OCI-LY7 (cell line): ENCODE data around the gene GMDS. TPM values are rescaled to one million over a fixed set of nuclear protein-coding genes. Genes with fewer than 3 reads are reported as not detected.

ENCODE experiments used
- BruUV-seq: library from RNA; stranded (reverse); fragments of 400-500 nt; replicated peaks from 2 replicates; lab custom pipeline; 2021; lab: Mats Ljungman, UMichigan
- CTCF ChIA-PET: fragments of 300-600 bp; sonication (Branson Sonifier 250); formaldehyde crosslinking; loops from one replicate; lab custom pipeline; 2022; ENCODE audit warnings: antibody characterized with exemption; ENCODE audit not compliant: unreplicated experiment; lab: Charles Lee
- POLR2A ChIA-PET: fragments of 300-600 bp; sonication (Branson Sonifier 250); formaldehyde crosslinking; loops from one replicate; lab custom pipeline; 2022; ENCODE audit warnings: antibody characterized with exemption; lab: Charles Lee
- DNase-seq: peaks from one replicate; pipeline ENCODE4 v3.0.0-alpha.2; 2015; ENCODE audit warnings: low spot score
- H2AFZ ChIP-seq: fragments of 200-600 bp; sonication (generic), shearing (Covaris generic); 2 replicates; pipeline ENCODE4 v1.6.1; 2014; ENCODE audit warnings: mild to moderate bottlenecking, antibody characterized with exemption, low read length, moderate library complexity
- H3K27ac ChIP-seq: fragments of 200-600 bp; sonication (generic); 2 replicates; pipeline ENCODE4 v1.5.1; 2014; ENCODE audit warnings: mixed run types, low read depth, mild to moderate bottlenecking, moderate library complexity, low read length, inconsistent platforms; ENCODE audit not compliant: poor library complexity, severe bottlenecking
- H3K36me3 ChIP-seq: fragments of 200-600 bp; sonication (generic); 2 replicates; pipeline ENCODE4 v1.6.1; 2014; ENCODE audit warnings: mild to moderate bottlenecking, antibody characterized with exemption, low read length, moderate library complexity, mixed read lengths; ENCODE audit not compliant: insufficient read depth
- H3K4me1 ChIP-seq: fragments of 200-600 bp; sonication (generic); 2 replicates; pipeline ENCODE4 v1.5.1; 2014; ENCODE audit warnings: mild to moderate bottlenecking, low read length; ENCODE audit not compliant: insufficient read depth, poor library complexity, severe bottlenecking
- H3K4me2 ChIP-seq: fragments of 200-600 bp; sonication (generic); 2 replicates; pipeline ENCODE4 v1.6.1; 2014; ENCODE audit warnings: mild to moderate bottlenecking, low read length
- H3K4me3 ChIP-seq: fragments of 200-600 bp; sonication (generic); 2 replicates; pipeline ENCODE4 v1.5.1; 2014; ENCODE audit warnings: mild to moderate bottlenecking, low read depth, low read length; ENCODE audit not compliant: poor library complexity, severe bottlenecking
- H3K79me2 ChIP-seq: fragments of 200-600 bp; sonication (generic); 2 replicates; pipeline ENCODE4 v1.6.1; 2016; ENCODE audit warnings: low read depth, mild to moderate bottlenecking, low read length, moderate library complexity, mixed read lengths; ENCODE audit not compliant: insufficient read depth
- H3K9me2 ChIP-seq: fragments of 200-600 bp; sonication (generic); 2 replicates; pipeline ENCODE4 v1.6.1; 2016; ENCODE audit warnings: mild to moderate bottlenecking, low read length, mixed read lengths; ENCODE audit not compliant: insufficient read depth
- H3K9me3 ChIP-seq: fragments of 200-600 bp; sonication (generic); 2 replicates; pipeline ENCODE4 v1.6.1; 2014; ENCODE audit warnings: mild to moderate bottlenecking, mixed run types, low read length, mixed read lengths
- H4K20me1 ChIP-seq: fragments of 200-600 bp; sonication (generic); 2 replicates; pipeline ENCODE4 v1.6.1; 2014; ENCODE audit warnings: mild to moderate bottlenecking, antibody characterized with exemption, low read length, moderate library complexity, mixed read lengths; ENCODE audit not compliant: insufficient read depth
- EZH2phosphoT487 ChIP-seq: fragments of 200-600 bp; sonication (generic); IDR thresholded peaks from 2 replicates; pipeline ENCODE4 v1.6.1; 2018; ENCODE audit warnings: low read depth, borderline replicate concordance, mild to moderate bottlenecking, mixed run types, antibody characterized with exemption, low read length, moderate library complexity, mixed read lengths
- intact Hi-C: fragments of 100-400 bp; cut with micrococcal nuclease; formaldehyde crosslinking; loops from one replicate; pipeline ENCODE4 v1.10.0; 2022; ENCODE audit not compliant: unreplicated experiment
- total RNA-seq, 2 experiments: library from RNA; depleted of rRNA in 1 of 2; stranded (reverse); fragments of >200 nt in 1 of 2; shearing (Covaris generic) in 1 of 2; gene quantifications; 2 replicates each; pipeline ENCODE4 v1.2.3, GENCODE V29; 2014 to 2022
- TF ChIP-seq, protein P1 (sequence below): fragments of 200-600 bp; sonication (generic); conservative IDR thresholded peaks from 2 replicates; pipeline ENCODE4 v1.5.1; 2014; ENCODE audit warnings: mild to moderate bottlenecking, antibody characterized with exemption, low read length, moderate library complexity, mixed read lengths

Gene GMDS
- total RNA-seq, 2 experiments from 2014 or later = 9.9 to 26.8 TPM

DNA sequence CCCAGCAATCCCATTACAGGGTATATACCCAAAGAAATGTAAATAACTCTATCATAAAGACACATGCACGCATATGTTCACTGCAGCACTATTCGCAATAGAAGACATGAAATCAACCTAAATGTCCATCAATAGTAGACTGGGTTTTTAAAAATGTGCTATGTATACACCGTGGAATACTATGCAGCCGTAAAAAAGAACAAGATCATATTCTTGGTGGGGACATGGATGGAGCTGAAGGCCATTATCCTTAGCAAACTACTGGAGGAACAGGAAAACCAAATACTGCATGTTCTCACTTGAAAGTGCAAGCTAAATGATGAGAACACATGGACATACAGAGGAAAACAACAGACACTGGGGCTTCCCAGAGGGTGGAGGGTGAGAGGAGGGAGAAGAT, 201.2 kb downstream of the GMDS start:
- POLR2A ChIA-PET = no interaction called here
- no peak overlapping the region for H3K4me2 ChIP-seq
- CTCF ChIA-PET = no interaction called here
- TF ChIP-seq EZH2phosphoT487 = no peak
- TF ChIP-seq, protein P1, sequence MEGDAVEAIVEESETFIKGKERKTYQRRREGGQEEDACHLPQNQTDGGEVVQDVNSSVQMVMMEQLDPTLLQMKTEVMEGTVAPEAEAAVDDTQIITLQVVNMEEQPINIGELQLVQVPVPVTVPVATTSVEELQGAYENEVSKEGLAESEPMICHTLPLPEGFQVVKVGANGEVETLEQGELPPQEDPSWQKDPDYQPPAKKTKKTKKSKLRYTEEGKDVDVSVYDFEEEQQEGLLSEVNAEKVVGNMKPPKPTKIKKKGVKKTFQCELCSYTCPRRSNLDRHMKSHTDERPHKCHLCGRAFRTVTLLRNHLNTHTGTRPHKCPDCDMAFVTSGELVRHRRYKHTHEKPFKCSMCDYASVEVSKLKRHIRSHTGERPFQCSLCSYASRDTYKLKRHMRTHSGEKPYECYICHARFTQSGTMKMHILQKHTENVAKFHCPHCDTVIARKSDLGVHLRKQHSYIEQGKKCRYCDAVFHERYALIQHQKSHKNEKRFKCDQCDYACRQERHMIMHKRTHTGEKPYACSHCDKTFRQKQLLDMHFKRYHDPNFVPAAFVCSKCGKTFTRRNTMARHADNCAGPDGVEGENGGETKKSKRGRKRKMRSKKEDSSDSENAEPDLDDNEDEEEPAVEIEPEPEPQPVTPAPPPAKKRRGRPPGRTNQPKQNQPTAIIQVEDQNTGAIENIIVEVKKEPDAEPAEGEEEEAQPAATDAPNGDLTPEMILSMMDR = no peak
- no peak overlapping the region for H2AFZ ChIP-seq
- H4K20me1 ChIP-seq = no peaks in the 10 kb centered on the region
- intact Hi-C loops = no loop called here
- no peak overlapping the region for H3K4me3 ChIP-seq
- no peak overlapping the region for H3K27ac ChIP-seq
- no peak for DNase-seq
- no peaks in the 10 kb centered on the region for H3K9me3 ChIP-seq
- no peaks in the 10 kb centered on the region for H3K9me2 ChIP-seq
- H3K79me2 ChIP-seq = no peaks in the 10 kb centered on the region
- no peaks in the 10 kb centered on the region for H3K36me3 ChIP-seq
- BruUV-seq = no TSS peak
- no peaks in the 10 kb centered on the region for H3K4me1 ChIP-seq

DNA sequence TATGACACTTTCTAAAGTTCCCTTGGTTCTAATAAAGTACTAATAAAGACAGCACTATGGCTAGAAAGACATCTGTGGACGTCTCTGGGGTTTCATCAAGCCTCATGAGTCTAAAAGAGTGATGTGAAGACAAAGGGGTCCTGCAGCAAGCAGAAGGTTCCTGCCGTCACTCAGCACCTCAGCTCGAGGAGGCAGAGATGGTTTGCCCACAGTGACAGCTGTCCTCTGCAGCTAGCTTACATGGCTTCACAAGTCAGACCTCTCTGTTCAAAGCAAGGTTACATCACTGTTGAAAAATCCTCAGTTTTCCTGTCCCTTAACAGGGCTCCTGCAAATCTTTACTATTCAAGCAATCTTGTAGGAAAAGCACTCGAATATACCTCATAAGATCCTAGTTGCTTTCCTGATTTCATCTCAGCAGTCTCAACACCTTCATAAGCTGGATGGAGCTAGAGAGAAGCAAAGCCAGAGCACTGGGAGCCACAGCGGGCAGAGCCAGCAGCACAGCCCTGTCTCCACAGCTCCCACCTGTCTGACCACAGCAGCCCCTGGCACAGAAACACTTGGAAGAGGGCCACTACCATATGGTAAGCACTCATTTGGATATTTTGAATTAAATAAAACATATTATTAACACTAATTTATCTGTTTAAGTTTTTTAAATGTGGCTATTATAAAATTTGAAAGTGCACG, 202.3 kb downstream of the GMDS start:
- CTCF ChIA-PET = no interaction called here
- POLR2A ChIA-PET = no interaction called here
- H3K4me1 ChIP-seq = no peaks in the 10 kb centered on the region
- H3K79me2 ChIP-seq = no peaks in the 10 kb centered on the region
- intact Hi-C loops = no loop called here
- DNase-seq = no peak
- no peaks in the 10 kb centered on the region for H3K9me3 ChIP-seq
- no peak overlapping the region for H3K4me3 ChIP-seq
- no peaks in the 10 kb centered on the region for H3K9me2 ChIP-seq
- no peak overlapping the region for H3K4me2 ChIP-seq
- TF ChIP-seq EZH2phosphoT487 = no peak
- TF ChIP-seq, protein P1 = no peak
- no peak overlapping the region for H2AFZ ChIP-seq
- H3K36me3 ChIP-seq = no peaks in the 10 kb centered on the region
- H4K20me1 ChIP-seq = no peaks in the 10 kb centered on the region
- BruUV-seq = no TSS peak
- no peak overlapping the region for H3K27ac ChIP-seq

DNA sequence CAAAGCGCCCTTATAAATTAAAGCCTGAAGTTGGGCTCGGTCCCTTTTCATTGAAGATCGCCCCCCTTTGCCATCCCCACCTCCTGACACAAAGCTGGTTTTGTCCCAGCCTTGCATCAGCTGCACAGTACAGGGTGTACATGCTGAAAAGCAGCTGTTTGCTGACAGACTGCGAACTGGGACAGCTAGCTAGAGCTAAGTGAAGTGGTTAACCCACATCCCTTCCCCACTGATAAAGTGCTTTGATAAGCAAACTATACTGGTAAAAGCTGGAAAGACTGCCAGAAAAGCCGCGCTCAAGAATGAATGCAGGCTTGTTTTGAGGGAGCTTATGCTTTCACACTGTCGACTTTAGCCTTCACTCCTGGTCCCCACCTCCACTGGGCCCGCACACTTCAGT, 207.3 kb downstream of the GMDS start:
- intact Hi-C loops = no loop called here
- H2AFZ ChIP-seq = no peak overlapping the region
- H3K36me3 ChIP-seq = no peaks in the 10 kb centered on the region
- no peak overlapping the region for H3K4me3 ChIP-seq
- no peaks in the 10 kb centered on the region; the same call in 1 of the 2 replicates for H4K20me1 ChIP-seq
- no peak overlapping the region for H3K27ac ChIP-seq
- ChIA-PET CTCF (no interaction called here), POLR2A (interaction anchor here (0.5 to 0.6 kb wide), 2 partner anchors 15 to 222 kb away, joined by 3 to 5 read pairs; no protein-coding TSS in a partner anchor)
- TF ChIP-seq, protein P1 = no peak
- TF ChIP-seq EZH2phosphoT487 = no peak
- DNase-seq = no peak
- no peaks in the 10 kb centered on the region for H3K9me3 ChIP-seq
- H3K79me2 ChIP-seq = no peaks in the 10 kb centered on the region
- H3K9me2 ChIP-seq = no peaks in the 10 kb centered on the region
- H3K4me2 ChIP-seq = no peak overlapping the region
- BruUV-seq = no TSS peak
- no peaks in the 10 kb centered on the region for H3K4me1 ChIP-seq
